Smooth muscle cell of the pulmonary artery (primary cell): Measurements from ENCODE around the gene ANKRD53. TPM values are rescaled to one million over a fixed set of nuclear protein-coding genes. Genes with fewer than 3 reads are reported as not detected.

Source experiments
- total RNA-seq: library from RNA; depleted of rRNA; stranded (reverse); fragments of >200 nt; gene quantifications from 2 replicates; pipeline ENCODE4 v1.2.3, GENCODE V29; 2014

Gene ANKRD53
- total RNA-seq, result 0.20 and 0.30 TPM in 2 replicates

GRCh38 chr2:70978341-70979179 lies at the start of gene ANKRD53:
Gene ANKRD53, plus strand, starts transcription at chr2:70978630. Its CDS starts 16 bp downstream, at chr2:70978646.

GRCh38 chr2:70935468-70936164 lies 42.8 kb upstream of the ANKRD53 start, which contains the start of gene ATP6V1B1:
Gene ATP6V1B1, plus strand, starts transcription at chr2:70935900. Its CDS starts 55 bp downstream, at chr2:70935955.

GRCh38 chr2:70994699-70995425 lies 16.4 kb downstream of the ANKRD53 start, which contains the start of gene TEX261:
Gene TEX261, minus strand, starts transcription at chr2:70994873. Its CDS starts 116 bp downstream, at chr2:70994757.

Other genes starting within 250 kb of the ANKRD53 start
- gene ADD2, start 210.4 kb upstream of the ANKRD53 start, total RNA-seq, result not detected in 2 replicates
- gene FIGLA, start 188.0 kb upstream of the ANKRD53 start, total RNA-seq, result not detected in 2 replicates
- gene CLEC4F, start 158.0 kb upstream of the ANKRD53 start, total RNA-seq, result not detected in 2 replicates
- gene CD207, start 142.8 kb upstream of the ANKRD53 start, total RNA-seq, result not detected in 2 replicates
- gene VAX2, start 78.1 kb upstream of the ANKRD53 start, total RNA-seq, result 1.6 and 2.0 TPM in 2 replicates
- 1.1 and 2.2 TPM in 2 replicates for gene ATP6V1B1, start 42.7 kb upstream of the ANKRD53 start, total RNA-seq
- 49.8 and 61.1 TPM in 2 replicates for gene TEX261, start 16.2 kb downstream of the ANKRD53 start, total RNA-seq
- gene NAGK, start 90.0 kb downstream of the ANKRD53 start, total RNA-seq, result 54.6 and 55.8 TPM in 2 replicates
- 15.1 and 23.0 TPM in 2 replicates for gene MCEE, start 151.6 kb downstream of the ANKRD53 start, total RNA-seq
- gene MPHOSPH10, start 152.0 kb downstream of the ANKRD53 start, total RNA-seq, result 13.6 and 15.2 TPM in 2 replicates
- gene PAIP2B, start 248.5 kb downstream of the ANKRD53 start, total RNA-seq, result 0.36 and 0.65 TPM in 2 replicates